ENCODE results near the gene RNF220.
"Not testable (repeated sequence)": the region's sequence is repeated elsewhere in the genome, so short reads cannot be mapped to it uniquely, and the experiment has no call there.

Gene RNF220

GRCh38 chr1:44497422-44498170 lies 92.5 kb downstream of the RNF220 start:
- DNase-seq: no peak

GRCh38 chr1:44499306-44499705 lies 94.3 kb downstream of the RNF220 start:
- DNase-seq: no peak

- DNase-seq: no peak
These were observed 95.4 kb downstream of the RNF220 start for GRCh38 chr1:44500181-44501046.

- no peak for DNase-seq
These were observed 96.2 kb downstream of the RNF220 start for GRCh38 chr1:44501047-44501890.

GRCh38 chr1:44502823-44503222 lies 97.8 kb downstream of the RNF220 start:
- not testable (repeated sequence) for DNase-seq

- DNase-seq: no peak
These were observed 98.6 kb downstream of the RNF220 start for GRCh38 chr1:44503625-44504024.

GRCh38 chr1:44505210-44505993 lies 100.3 kb downstream of the RNF220 start:
- DNase-seq: no peak

- DNase-seq: no peak
These were observed 102.7 kb downstream of the RNF220 start for GRCh38 chr1:44507490-44508396.

GRCh38 chr1:44508397-44508745 lies 103.3 kb downstream of the RNF220 start:
- no peak for DNase-seq

GRCh38 chr1:44511363-44511762 lies 106.3 kb downstream of the RNF220 start:
- DNase-seq: no peak

GRCh38 chr1:44511769-44512168 lies 106.7 kb downstream of the RNF220 start:
- no peak for DNase-seq

GRCh38 chr1:44512313-44512885 lies 107.3 kb downstream of the RNF220 start:
- DNase-seq: no peak

GRCh38 chr1:44513111-44513510 lies 108.1 kb downstream of the RNF220 start:
- no peak for DNase-seq

GRCh38 chr1:44514673-44515072 lies 109.6 kb downstream of the RNF220 start:
- no peak for DNase-seq

- no peak for DNase-seq
These were observed 110.4 kb downstream of the RNF220 start for GRCh38 chr1:44515416-44515815.

- peak; percentile 77 to 81 for DNase-seq
These were observed 114.1 kb downstream of the RNF220 start for GRCh38 chr1:44519035-44519676.

GRCh38 chr1:44521378-44522080 lies 116.5 kb downstream of the RNF220 start:
- DNase-seq: no peak

GRCh38 chr1:44523593-44524591 lies 118.8 kb downstream of the RNF220 start:
- DNase-seq: no peak

All from AML-193 (cell line).